Measurements from ENCODE around the gene MOV10L1.

DNA sequence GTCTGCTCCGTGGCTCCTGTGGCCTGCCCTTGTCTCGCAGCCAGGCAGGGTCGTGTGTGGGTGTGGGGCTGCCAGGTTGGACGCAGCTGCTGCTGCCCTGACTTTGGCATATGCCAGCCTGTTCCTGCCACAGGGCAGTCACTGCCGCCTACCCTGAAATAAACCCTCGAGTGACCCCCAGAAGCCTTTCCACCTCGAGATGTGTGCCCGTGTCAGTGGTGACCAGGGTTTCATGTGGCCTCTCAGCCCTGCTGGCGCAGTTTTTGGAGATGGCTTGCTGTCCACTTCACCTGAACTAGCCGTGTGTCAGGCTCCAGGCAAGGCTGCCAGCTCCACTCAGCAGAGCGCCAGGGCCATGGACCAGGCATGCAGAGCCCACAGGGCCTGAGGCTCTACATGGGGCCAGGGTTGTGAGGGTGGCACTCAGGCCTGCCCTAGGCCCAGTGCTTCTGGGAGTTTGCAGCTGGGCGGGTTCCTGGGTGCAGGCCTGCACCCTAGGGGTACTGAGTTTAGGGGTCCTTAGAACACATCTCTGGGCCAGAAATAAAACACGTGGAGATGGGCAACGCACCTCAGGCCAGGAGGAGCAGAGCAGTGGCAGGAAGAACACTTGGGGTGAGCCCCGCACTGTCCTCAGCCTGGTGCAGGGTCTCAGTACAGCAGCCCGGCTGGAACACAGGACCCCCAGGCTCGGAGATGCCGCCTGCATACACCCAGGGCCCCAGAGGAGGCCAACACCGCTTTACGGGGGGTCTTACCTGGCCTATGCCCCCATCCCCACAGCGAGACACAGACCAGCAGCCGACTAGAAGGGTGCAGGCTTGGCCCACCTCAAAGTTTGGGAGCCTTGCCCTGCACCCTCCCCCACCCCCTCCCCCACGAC is 71.9 kb downstream of the MOV10L1 start:
- TF ChIP-seq FOXP1 (CRISPR knock-in tag; IDR thresholded peaks at IDR 0.05) (no peak), POLR2A (conservative IDR thresholded peaks at IDR 0.05) (no peak), YY1 (IDR thresholded peaks at IDR 0.05; ENCODE audit: borderline replicate concordance in 1 of 3, control insufficient read depth in 1 of 3, extremely low read depth in 1 of 3, insufficient read depth in 3 of 3, insufficient read length in 1 of 3, insufficient replicate concordance in 2 of 3, low read depth in 1 of 3, low read length in 2 of 3) (no peak), MAFF (IDR thresholded peaks at IDR 0.05; ENCODE audit: low read length) (no peak), SP2 (IDR thresholded peaks at IDR 0.05; ENCODE audit: extremely low read depth, low read depth, low read length, poor library complexity, severe bottlenecking) (no peak), ZNF699 (CRISPR knock-in tag; IDR thresholded peaks at IDR 0.05; ENCODE audit: insufficient replicate concordance) (no peak), SIN3A (IDR thresholded peaks at IDR 0.05; ENCODE audit: borderline replicate concordance in 2 of 2, control insufficient read depth in 1 of 2, low read depth in 2 of 2, low read length in 2 of 2) (no peak), RCOR1 (IDR thresholded peaks at IDR 0.05; ENCODE audit: borderline replicate concordance in 1 of 2, low read depth in 2 of 2, low read length in 2 of 2) (no peak), PURB (CRISPR knock-in tag; IDR thresholded peaks at IDR 0.05; ENCODE audit: low read depth) (no peak)
- TF ChIP-seq, protein P1, sequence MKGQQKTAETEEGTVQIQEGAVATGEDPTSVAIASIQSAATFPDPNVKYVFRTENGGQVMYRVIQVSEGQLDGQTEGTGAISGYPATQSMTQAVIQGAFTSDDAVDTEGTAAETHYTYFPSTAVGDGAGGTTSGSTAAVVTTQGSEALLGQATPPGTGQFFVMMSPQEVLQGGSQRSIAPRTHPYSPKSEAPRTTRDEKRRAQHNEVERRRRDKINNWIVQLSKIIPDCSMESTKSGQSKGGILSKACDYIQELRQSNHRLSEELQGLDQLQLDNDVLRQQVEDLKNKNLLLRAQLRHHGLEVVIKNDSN (CRISPR knock-in tag; IDR thresholded peaks at IDR 0.05) = no peak
- TF ChIP-seq, protein P2, sequence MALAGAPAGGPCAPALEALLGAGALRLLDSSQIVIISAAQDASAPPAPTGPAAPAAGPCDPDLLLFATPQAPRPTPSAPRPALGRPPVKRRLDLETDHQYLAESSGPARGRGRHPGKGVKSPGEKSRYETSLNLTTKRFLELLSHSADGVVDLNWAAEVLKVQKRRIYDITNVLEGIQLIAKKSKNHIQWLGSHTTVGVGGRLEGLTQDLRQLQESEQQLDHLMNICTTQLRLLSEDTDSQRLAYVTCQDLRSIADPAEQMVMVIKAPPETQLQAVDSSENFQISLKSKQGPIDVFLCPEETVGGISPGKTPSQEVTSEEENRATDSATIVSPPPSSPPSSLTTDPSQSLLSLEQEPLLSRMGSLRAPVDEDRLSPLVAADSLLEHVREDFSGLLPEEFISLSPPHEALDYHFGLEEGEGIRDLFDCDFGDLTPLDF (CRISPR knock-in tag; IDR thresholded peaks at IDR 0.05) = no peak
- TF ChIP-seq, protein P3, sequence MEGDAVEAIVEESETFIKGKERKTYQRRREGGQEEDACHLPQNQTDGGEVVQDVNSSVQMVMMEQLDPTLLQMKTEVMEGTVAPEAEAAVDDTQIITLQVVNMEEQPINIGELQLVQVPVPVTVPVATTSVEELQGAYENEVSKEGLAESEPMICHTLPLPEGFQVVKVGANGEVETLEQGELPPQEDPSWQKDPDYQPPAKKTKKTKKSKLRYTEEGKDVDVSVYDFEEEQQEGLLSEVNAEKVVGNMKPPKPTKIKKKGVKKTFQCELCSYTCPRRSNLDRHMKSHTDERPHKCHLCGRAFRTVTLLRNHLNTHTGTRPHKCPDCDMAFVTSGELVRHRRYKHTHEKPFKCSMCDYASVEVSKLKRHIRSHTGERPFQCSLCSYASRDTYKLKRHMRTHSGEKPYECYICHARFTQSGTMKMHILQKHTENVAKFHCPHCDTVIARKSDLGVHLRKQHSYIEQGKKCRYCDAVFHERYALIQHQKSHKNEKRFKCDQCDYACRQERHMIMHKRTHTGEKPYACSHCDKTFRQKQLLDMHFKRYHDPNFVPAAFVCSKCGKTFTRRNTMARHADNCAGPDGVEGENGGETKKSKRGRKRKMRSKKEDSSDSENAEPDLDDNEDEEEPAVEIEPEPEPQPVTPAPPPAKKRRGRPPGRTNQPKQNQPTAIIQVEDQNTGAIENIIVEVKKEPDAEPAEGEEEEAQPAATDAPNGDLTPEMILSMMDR (IDR thresholded peaks at IDR 0.05 in 2 of 3, conservative IDR thresholded peaks at IDR 0.05 in 1 of 3; ENCODE audit: insufficient read depth in 2 of 3, low read depth in 1 of 3, low read length in 3 of 3) = no peak
- TF ChIP-seq, protein P4, sequence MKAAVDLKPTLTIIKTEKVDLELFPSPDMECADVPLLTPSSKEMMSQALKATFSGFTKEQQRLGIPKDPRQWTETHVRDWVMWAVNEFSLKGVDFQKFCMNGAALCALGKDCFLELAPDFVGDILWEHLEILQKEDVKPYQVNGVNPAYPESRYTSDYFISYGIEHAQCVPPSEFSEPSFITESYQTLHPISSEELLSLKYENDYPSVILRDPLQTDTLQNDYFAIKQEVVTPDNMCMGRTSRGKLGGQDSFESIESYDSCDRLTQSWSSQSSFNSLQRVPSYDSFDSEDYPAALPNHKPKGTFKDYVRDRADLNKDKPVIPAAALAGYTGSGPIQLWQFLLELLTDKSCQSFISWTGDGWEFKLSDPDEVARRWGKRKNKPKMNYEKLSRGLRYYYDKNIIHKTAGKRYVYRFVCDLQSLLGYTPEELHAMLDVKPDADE (conservative IDR thresholded peaks at IDR 0.05; ENCODE audit: control insufficient read depth, low read depth, low read length) = no peak

Data from K562 (cell line).